Activated CD8-positive, alpha-beta T cell treated with anti-CD3 and anti-CD28 coated beads for 36 hours (primary cell): ENCODE results near the gene NRP1. TPM values are rescaled to one million over a fixed set of nuclear protein-coding genes. Genes with fewer than 3 reads are reported as not detected.

Experiments used
- ATAC-seq: fragments of 200-7000 bp; cut with Tn5 transposase; one replicate; pipeline ENCODE4 v1.10.0; 2021; ENCODE audit warnings: mild to moderate bottlenecking, moderate library complexity
- CTCF ChIA-PET: fragments of 350-600 bp; sonication (Branson Sonifier 250); formaldehyde crosslinking; loops from one replicate; lab custom pipeline; 2021; ENCODE audit warnings: antibody characterized with exemption; lab: Charles Lee
- POLR2A ChIA-PET: fragments of 350-600 bp; sonication (Branson Sonifier 250); formaldehyde crosslinking; loops from one replicate; lab custom pipeline; 2021; ENCODE audit warnings: antibody characterized with exemption; lab: Charles Lee
- DNase-seq: peaks from one replicate; pipeline ENCODE4 v3.0.0-alpha.2; 2020
- H3K27ac Mint-ChIP-seq: one replicate; pipeline ENCODE4 v1.8.0; 2021; ENCODE audit warnings: mild to moderate bottlenecking, mixed read lengths
- H3K27me3 Mint-ChIP-seq: one replicate; pipeline ENCODE4 v1.8.0; 2021; ENCODE audit warnings: mixed read lengths
- H3K36me3 Mint-ChIP-seq: one replicate; pipeline ENCODE4 v1.8.0; 2021; ENCODE audit warnings: low read depth, mixed read lengths
- H3K4me1 Mint-ChIP-seq: one replicate; pipeline ENCODE4 v1.8.0; 2021; ENCODE audit warnings: low read depth, mixed read lengths
- H3K4me3 Mint-ChIP-seq: one replicate; pipeline ENCODE4 v1.8.0; 2021; ENCODE audit warnings: mild to moderate bottlenecking, moderate library complexity, mixed read lengths
- H3K9me3 Mint-ChIP-seq: one replicate; pipeline ENCODE4 v1.8.0; 2021; ENCODE audit warnings: mixed read lengths
- CTCF ChIP-seq: fragments of 200-600 bp; IDR thresholded peaks from one replicate; pipeline ENCODE4 v1.8.0; 2022; ENCODE audit warnings: antibody characterized with exemption, mild to moderate bottlenecking
- intact Hi-C: fragments of 100-400 bp; cut with micrococcal nuclease; formaldehyde crosslinking; loops from one replicate; pipeline ENCODE4 v1.10.0; 2022
- total RNA-seq, 2 experiments: library from RNA; stranded (reverse); gene quantifications; one replicate each; pipeline ENCODE4 v1.2.3, GENCODE V29; 2021

Gene NRP1
- total RNA-seq, 2 experiments from 2014 or later, result 0.22 to 0.79 TPM

- Mint-ChIP-seq H3K4me1 (peaks cover 33% of the 10 kb centered on the region), H3K4me3 (no peak overlapping the region), H3K27ac (no peak overlapping the region), H3K27me3 (peaks cover under 1% of the 10 kb centered on the region), H3K9me3 (peaks cover 8% of the 10 kb centered on the region), H3K36me3 (peaks cover 3% of the 10 kb centered on the region)
- ATAC-seq (no peak), DNase-seq (no peak)
- CTCF ChIA-PET, result interaction anchor here (2.0 kb wide), 1 partner anchor 142 kb away, joined by 6 read pairs; no protein-coding TSS in a partner anchor
- TF ChIP-seq CTCF, result no peak
- POLR2A ChIA-PET, result interaction anchor here (0.8 to 1.2 kb wide), 2 partner anchors 9 to 15 kb away, joined by 3 read pairs; no protein-coding TSS in a partner anchor
- intact Hi-C loops, result loop anchor here (10.0 kb wide), 1 partner anchor 356 kb away; no protein-coding TSS in a partner anchor
Observed at GRCh38 chr10:33150889-33151288, 183.6 kb downstream of the NRP1 start.

GRCh38 chr10:33150146-33150545 lies 184.3 kb downstream of the NRP1 start:
- H3K4me1 Mint-ChIP-seq, result peaks cover 33% of the 10 kb centered on the region
- no peak for TF ChIP-seq CTCF
- intact Hi-C loops, result loop anchor here (10.0 kb wide), 1 partner anchor 355 kb away; no protein-coding TSS in a partner anchor
- ChIA-PET POLR2A (no interaction called here), CTCF (interaction anchor here (1.0 to 2.0 kb wide), 2 partner anchors 43 to 141 kb away, joined by 3 to 6 read pairs; no protein-coding TSS in a partner anchor)
- H3K9me3 Mint-ChIP-seq, result peaks cover 8% of the 10 kb centered on the region
- ATAC-seq (no peak), DNase-seq (no peak)
- no peak overlapping the region for H3K4me3 Mint-ChIP-seq
- no peaks in the 10 kb centered on the region for H3K27me3 Mint-ChIP-seq
- H3K27ac Mint-ChIP-seq, result no peak overlapping the region
- peaks cover 5% of the 10 kb centered on the region for H3K36me3 Mint-ChIP-seq

GRCh38 chr10:33147013-33147310 lies 187.5 kb downstream of the NRP1 start:
- POLR2A ChIA-PET, result no interaction called here
- peaks cover 39% of the 10 kb centered on the region for H3K4me1 Mint-ChIP-seq
- H3K4me3 Mint-ChIP-seq, result no peak overlapping the region
- H3K27me3 Mint-ChIP-seq, result no peaks in the 10 kb centered on the region
- TF ChIP-seq CTCF, result no peak
- CTCF ChIA-PET, result interaction anchor here (1.2 to 1.7 kb wide), 3 partner anchors 9 to 137 kb away, joined by 4 to 8 read pairs (median 5); no protein-coding TSS in a partner anchor
- peaks cover 8% of the 10 kb centered on the region for H3K9me3 Mint-ChIP-seq
- intact Hi-C loops, result no loop called here
- H3K27ac Mint-ChIP-seq, result no peak overlapping the region
- ATAC-seq (no peak), DNase-seq (no peak)
- peaks cover 5% of the 10 kb centered on the region for H3K36me3 Mint-ChIP-seq

- peaks cover 41% of the 10 kb centered on the region for H3K4me1 Mint-ChIP-seq
Observed at GRCh38 chr10:33146189-33147012, 188.1 kb downstream of the NRP1 start.

More at GRCh38 chr10:33146189-33147012, 188.1 kb downstream of the NRP1 start:
- no peak for TF ChIP-seq CTCF
- Mint-ChIP-seq H3K36me3 (peaks cover 5% of the 10 kb centered on the region), H3K4me3 (no peak overlapping the region), H3K27ac (no peak overlapping the region), H3K9me3 (peaks cover 8% of the 10 kb centered on the region), H3K27me3 (no peaks in the 10 kb centered on the region)
- ChIA-PET POLR2A (no interaction called here), CTCF (interaction anchor here (1.2 to 1.5 kb wide), 2 partner anchors 9 to 30 kb away, joined by 4 to 8 read pairs; no protein-coding TSS in a partner anchor)
- DNase-seq (no peak), ATAC-seq (no peak)
- intact Hi-C loops, result no loop called here
